ENCODE results near the gene MUS81. TPM values are rescaled to one million over a fixed set of nuclear protein-coding genes. Genes with fewer than 3 reads are reported as not detected.

Gene MUS81
- total and polyA plus RNA-seq, 2 of the 13 experiments (the other 11 are each of a cell fraction or from before 2014, with no cell fraction given): 25.6 to 30.2 TPM

DNA sequence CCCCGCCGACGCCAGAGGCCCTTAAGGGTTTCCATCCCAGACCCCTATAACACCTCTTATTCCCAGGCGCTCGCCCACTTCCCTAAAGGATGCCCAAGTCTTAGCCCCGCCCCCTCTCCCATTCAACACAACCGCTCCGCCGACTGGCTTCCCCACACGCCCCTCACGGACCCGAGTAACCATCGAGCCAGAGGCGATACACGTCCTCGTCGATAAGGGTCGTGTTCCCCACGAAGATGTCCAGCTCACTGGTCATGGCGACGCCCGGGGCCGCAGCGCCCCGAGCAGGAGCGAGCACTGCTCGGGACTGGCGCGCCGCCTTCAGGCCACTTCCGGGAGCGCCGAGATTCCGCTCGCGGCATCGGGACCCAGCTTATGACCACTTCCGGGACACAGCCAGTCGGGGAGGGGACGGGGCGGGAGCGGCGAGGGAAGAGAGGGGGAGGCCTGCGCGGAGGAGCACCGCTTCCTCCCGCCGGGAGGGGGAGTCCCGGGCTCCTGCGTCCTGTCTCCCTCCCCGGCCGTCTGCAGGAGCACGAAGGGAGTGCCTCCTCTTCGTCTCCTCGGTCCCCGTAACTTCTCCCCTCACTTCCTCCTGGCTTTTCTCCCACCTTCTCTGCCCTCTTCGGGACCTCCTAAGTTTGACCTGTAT lies 28.1 kb downstream of the MUS81 start, which contains the start of gene FIBP (continued):
- TF ChIP-seq, protein P1, sequence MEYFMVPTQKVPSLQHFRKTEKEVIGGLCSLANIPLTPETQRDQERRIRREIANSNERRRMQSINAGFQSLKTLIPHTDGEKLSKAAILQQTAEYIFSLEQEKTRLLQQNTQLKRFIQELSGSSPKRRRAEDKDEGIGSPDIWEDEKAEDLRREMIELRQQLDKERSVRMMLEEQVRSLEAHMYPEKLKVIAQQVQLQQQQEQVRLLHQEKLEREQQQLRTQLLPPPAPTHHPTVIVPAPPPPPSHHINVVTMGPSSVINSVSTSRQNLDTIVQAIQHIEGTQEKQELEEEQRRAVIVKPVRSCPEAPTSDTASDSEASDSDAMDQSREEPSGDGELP (IDR thresholded peaks at IDR 0.05; ENCODE audit: borderline replicate concordance, low read depth): no peak
- TF ChIP-seq ZNF430 (CRISPR knock-in tag; IDR thresholded peaks at IDR 0.05) (peak; percentile 79), SAFB2 (CRISPR knock-in tag; IDR thresholded peaks at IDR 0.05; ENCODE audit: borderline replicate concordance, low read depth) (no peak; the same call in 1 of the 2 replicates), MAFF (IDR thresholded peaks at IDR 0.05; ENCODE audit: low read depth, low read length) (no peak), CHD4 (IDR thresholded peaks at IDR 0.05; ENCODE audit: borderline replicate concordance, low read length) (no peak), CEBPB (IDR thresholded peaks at IDR 0.05; ENCODE audit: borderline replicate concordance, low read depth, low read length) (no peak), ZNF354B (CRISPR knock-in tag; IDR thresholded peaks at IDR 0.05) (no peak), ELF3 (CRISPR knock-in tag; IDR thresholded peaks at IDR 0.05) (peak; percentile 96), ZNF326 (CRISPR knock-in tag; IDR thresholded peaks at IDR 0.05; ENCODE audit: borderline replicate concordance) (no peak), ZNF329 (CRISPR knock-in tag; IDR thresholded peaks at IDR 0.05; ENCODE audit: low read depth) (peak; percentile 48; the same call in 1 of the 2 replicates), ZNF34 (CRISPR knock-in tag; IDR thresholded peaks at IDR 0.05; ENCODE audit: borderline replicate concordance) (no peak), ZBTB1 (CRISPR knock-in tag; IDR thresholded peaks at IDR 0.05; ENCODE audit: borderline replicate concordance) (no peak), ZNF878 (CRISPR knock-in tag; IDR thresholded peaks at IDR 0.05) (0 out of 2 replicates have a peak, but pooled peaks have one; percentile 72), KDM4B (CRISPR knock-in tag; IDR thresholded peaks at IDR 0.05) (no peak), KDM6A (CRISPR knock-in tag; IDR thresholded peaks at IDR 0.05; ENCODE audit: low read depth) (no peak), POLR2AphosphoS2 (IDR thresholded peaks at IDR 0.05; ENCODE audit: low read depth, low read length) (peak; percentile 66; the same call in 1 of the 2 replicates), ZNF501 (CRISPR knock-in tag; IDR thresholded peaks at IDR 0.05) (peak; percentile 77)
- TF ChIP-seq, protein P2, sequence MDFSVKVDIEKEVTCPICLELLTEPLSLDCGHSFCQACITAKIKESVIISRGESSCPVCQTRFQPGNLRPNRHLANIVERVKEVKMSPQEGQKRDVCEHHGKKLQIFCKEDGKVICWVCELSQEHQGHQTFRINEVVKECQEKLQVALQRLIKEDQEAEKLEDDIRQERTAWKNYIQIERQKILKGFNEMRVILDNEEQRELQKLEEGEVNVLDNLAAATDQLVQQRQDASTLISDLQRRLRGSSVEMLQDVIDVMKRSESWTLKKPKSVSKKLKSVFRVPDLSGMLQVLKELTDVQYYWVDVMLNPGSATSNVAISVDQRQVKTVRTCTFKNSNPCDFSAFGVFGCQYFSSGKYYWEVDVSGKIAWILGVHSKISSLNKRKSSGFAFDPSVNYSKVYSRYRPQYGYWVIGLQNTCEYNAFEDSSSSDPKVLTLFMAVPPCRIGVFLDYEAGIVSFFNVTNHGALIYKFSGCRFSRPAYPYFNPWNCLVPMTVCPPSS (IDR thresholded peaks at IDR 0.05): no peak
- TF ChIP-seq, protein P3, sequence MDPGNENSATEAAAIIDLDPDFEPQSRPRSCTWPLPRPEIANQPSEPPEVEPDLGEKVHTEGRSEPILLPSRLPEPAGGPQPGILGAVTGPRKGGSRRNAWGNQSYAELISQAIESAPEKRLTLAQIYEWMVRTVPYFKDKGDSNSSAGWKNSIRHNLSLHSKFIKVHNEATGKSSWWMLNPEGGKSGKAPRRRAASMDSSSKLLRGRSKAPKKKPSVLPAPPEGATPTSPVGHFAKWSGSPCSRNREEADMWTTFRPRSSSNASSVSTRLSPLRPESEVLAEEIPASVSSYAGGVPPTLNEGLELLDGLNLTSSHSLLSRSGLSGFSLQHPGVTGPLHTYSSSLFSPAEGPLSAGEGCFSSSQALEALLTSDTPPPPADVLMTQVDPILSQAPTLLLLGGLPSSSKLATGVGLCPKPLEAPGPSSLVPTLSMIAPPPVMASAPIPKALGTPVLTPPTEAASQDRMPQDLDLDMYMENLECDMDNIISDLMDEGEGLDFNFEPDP (CRISPR knock-in tag; conservative IDR thresholded peaks at IDR 0.05): no peak
- TF ChIP-seq, protein P4, sequence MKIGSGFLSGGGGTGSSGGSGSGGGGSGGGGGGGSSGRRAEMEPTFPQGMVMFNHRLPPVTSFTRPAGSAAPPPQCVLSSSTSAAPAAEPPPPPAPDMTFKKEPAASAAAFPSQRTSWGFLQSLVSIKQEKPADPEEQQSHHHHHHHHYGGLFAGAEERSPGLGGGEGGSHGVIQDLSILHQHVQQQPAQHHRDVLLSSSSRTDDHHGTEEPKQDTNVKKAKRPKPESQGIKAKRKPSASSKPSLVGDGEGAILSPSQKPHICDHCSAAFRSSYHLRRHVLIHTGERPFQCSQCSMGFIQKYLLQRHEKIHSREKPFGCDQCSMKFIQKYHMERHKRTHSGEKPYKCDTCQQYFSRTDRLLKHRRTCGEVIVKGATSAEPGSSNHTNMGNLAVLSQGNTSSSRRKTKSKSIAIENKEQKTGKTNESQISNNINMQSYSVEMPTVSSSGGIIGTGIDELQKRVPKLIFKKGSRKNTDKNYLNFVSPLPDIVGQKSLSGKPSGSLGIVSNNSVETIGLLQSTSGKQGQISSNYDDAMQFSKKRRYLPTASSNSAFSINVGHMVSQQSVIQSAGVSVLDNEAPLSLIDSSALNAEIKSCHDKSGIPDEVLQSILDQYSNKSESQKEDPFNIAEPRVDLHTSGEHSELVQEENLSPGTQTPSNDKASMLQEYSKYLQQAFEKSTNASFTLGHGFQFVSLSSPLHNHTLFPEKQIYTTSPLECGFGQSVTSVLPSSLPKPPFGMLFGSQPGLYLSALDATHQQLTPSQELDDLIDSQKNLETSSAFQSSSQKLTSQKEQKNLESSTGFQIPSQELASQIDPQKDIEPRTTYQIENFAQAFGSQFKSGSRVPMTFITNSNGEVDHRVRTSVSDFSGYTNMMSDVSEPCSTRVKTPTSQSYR (CRISPR knock-in tag; IDR thresholded peaks at IDR 0.05; ENCODE audit: borderline replicate concordance): peak; percentile 30; the same call in 1 of the 2 replicates
- TF ChIP-seq, protein P5, sequence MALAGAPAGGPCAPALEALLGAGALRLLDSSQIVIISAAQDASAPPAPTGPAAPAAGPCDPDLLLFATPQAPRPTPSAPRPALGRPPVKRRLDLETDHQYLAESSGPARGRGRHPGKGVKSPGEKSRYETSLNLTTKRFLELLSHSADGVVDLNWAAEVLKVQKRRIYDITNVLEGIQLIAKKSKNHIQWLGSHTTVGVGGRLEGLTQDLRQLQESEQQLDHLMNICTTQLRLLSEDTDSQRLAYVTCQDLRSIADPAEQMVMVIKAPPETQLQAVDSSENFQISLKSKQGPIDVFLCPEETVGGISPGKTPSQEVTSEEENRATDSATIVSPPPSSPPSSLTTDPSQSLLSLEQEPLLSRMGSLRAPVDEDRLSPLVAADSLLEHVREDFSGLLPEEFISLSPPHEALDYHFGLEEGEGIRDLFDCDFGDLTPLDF (CRISPR knock-in tag; IDR thresholded peaks at IDR 0.05): no peak
- TF ChIP-seq, protein P6, sequence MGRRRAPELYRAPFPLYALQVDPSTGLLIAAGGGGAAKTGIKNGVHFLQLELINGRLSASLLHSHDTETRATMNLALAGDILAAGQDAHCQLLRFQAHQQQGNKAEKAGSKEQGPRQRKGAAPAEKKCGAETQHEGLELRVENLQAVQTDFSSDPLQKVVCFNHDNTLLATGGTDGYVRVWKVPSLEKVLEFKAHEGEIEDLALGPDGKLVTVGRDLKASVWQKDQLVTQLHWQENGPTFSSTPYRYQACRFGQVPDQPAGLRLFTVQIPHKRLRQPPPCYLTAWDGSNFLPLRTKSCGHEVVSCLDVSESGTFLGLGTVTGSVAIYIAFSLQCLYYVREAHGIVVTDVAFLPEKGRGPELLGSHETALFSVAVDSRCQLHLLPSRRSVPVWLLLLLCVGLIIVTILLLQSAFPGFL (CRISPR knock-in tag; IDR thresholded peaks at IDR 0.05): no peak

All from HepG2 (cell line).